NB4 (cell line): ENCODE data around the gene SLC25A21.
"Not testable (repeated sequence)": the region's sequence is repeated elsewhere in the genome, so short reads cannot be mapped to it uniquely, and the experiment has no call there.

ENCODE experiments used
- POLR2A ChIP-seq: IDR thresholded peaks from 2 replicates; pipeline ENCODE4 v1.6.1; 2011; ENCODE audit warnings: mild to moderate bottlenecking; ENCODE audit not compliant: insufficient read length; ENCODE audit errors: extremely low read depth
- TF ChIP-seq, protein P1 (sequence below): IDR thresholded peaks from one replicate; pipeline ENCODE4 v1.5.1; 2012; ENCODE audit warnings: low read depth, low read length

- TF ChIP-seq, protein P1, sequence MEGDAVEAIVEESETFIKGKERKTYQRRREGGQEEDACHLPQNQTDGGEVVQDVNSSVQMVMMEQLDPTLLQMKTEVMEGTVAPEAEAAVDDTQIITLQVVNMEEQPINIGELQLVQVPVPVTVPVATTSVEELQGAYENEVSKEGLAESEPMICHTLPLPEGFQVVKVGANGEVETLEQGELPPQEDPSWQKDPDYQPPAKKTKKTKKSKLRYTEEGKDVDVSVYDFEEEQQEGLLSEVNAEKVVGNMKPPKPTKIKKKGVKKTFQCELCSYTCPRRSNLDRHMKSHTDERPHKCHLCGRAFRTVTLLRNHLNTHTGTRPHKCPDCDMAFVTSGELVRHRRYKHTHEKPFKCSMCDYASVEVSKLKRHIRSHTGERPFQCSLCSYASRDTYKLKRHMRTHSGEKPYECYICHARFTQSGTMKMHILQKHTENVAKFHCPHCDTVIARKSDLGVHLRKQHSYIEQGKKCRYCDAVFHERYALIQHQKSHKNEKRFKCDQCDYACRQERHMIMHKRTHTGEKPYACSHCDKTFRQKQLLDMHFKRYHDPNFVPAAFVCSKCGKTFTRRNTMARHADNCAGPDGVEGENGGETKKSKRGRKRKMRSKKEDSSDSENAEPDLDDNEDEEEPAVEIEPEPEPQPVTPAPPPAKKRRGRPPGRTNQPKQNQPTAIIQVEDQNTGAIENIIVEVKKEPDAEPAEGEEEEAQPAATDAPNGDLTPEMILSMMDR: not testable (repeated sequence)
- TF ChIP-seq POLR2A: not testable (repeated sequence)
Measured at GRCh38 chr14:36814783-36815182, 357.6 kb downstream of the SLC25A21 start.
